CD4-positive, alpha-beta memory T cell (primary cell): ENCODE results near the gene ARMC3. TPM values are rescaled to one million over a fixed set of nuclear protein-coding genes. Genes with fewer than 3 reads are reported as not detected.

Source experiments
- CTCF ChIA-PET: fragments of 350-600 bp; sonication (Branson Sonifier 250); formaldehyde crosslinking; loops from one replicate; lab custom pipeline; 2021; ENCODE audit warnings: inconsistent platforms; ENCODE audit not compliant: partially characterized antibody; lab: Charles Lee
- POLR2A ChIA-PET: fragments of 350-600 bp; sonication (Branson Sonifier 250); formaldehyde crosslinking; loops from one replicate; lab custom pipeline; 2021; ENCODE audit not compliant: partially characterized antibody; lab: Charles Lee
- DNase-seq, 5 donors: peaks; one replicate each; pipeline versions ENCODE4 v3.0.0 to v3.0.0-alpha.2; 2020 to 2022; ENCODE audit warnings: mixed read lengths in 1 of 5
- H3K27ac ChIP-seq: one replicate; pipeline ENCODE4 v1.7.0; 2013; ENCODE audit warnings: low read depth, low read length
- H3K27me3 ChIP-seq: 2 replicates; pipeline ENCODE4 v1.7.0; 2013; ENCODE audit warnings: mild to moderate bottlenecking, low read length, moderate library complexity; ENCODE audit not compliant: insufficient read depth
- H3K36me3 ChIP-seq: 2 replicates; pipeline ENCODE4 v1.7.0; 2013; ENCODE audit warnings: mild to moderate bottlenecking, low read length, moderate library complexity; ENCODE audit not compliant: insufficient read depth
- H3K4me1 ChIP-seq: 2 replicates; pipeline ENCODE4 v1.7.0; 2013; ENCODE audit warnings: mild to moderate bottlenecking, low read length, moderate library complexity; ENCODE audit not compliant: insufficient read depth
- H3K4me3 ChIP-seq, 2 donors: one replicate each; pipeline ENCODE4 v1.7.0; 2013; ENCODE audit warnings: low read length in 2 of 2, mild to moderate bottlenecking in 1 of 2
- H3K9me3 ChIP-seq, 2 donors: one replicate each; pipeline ENCODE4 v1.7.0; 2013; ENCODE audit warnings: low read length in 2 of 2, control low read depth in 1 of 2; ENCODE audit not compliant: control insufficient read depth in 1 of 2
- H3K27ac Mint-ChIP-seq, 7 donors: one replicate each; pipeline ENCODE4 v1.8.0; 2020 to 2021; ENCODE audit warnings: mixed read lengths in 7 of 7, mild to moderate bottlenecking in 6 of 7, inconsistent platforms in 3 of 7, moderate library complexity in 3 of 7
- H3K27me3 Mint-ChIP-seq, 2 donors: one replicate each; pipeline ENCODE4 v1.8.0; 2020 to 2021; ENCODE audit warnings: mixed read lengths in 2 of 2
- H3K36me3 Mint-ChIP-seq, 2 donors: one replicate each; pipeline ENCODE4 v1.8.0; 2020 to 2021; ENCODE audit warnings: mixed read lengths in 2 of 2, inconsistent platforms in 1 of 2, mild to moderate bottlenecking in 1 of 2
- H3K4me1 Mint-ChIP-seq, 4 donors: one replicate each; pipeline ENCODE4 v1.8.0; 2020 to 2021; ENCODE audit warnings: mixed read lengths in 4 of 4, mild to moderate bottlenecking in 1 of 4
- H3K4me3 Mint-ChIP-seq, 8 donors: one replicate each; pipeline ENCODE4 v1.8.0; 2020 to 2021; ENCODE audit warnings: mixed read lengths in 8 of 8, mild to moderate bottlenecking in 7 of 8, moderate library complexity in 6 of 8, inconsistent platforms in 3 of 8
- H3K9me3 Mint-ChIP-seq, 8 donors: one replicate each; pipeline ENCODE4 v1.8.0; 2020 to 2021; ENCODE audit warnings: mixed read lengths in 8 of 8, mild to moderate bottlenecking in 5 of 8, inconsistent platforms in 3 of 8, moderate library complexity in 1 of 8
- intact Hi-C: fragments of 100-400 bp; cut with micrococcal nuclease; formaldehyde crosslinking; loops from one replicate; pipeline ENCODE4 v1.15.1; 2023
- polyA plus RNA-seq, 2 donors: library from polyadenylated mRNA; unstranded; fragments of 300-500 nt; fragmentation: Illumina TruSeq; gene quantifications; one replicate each; pipeline ENCODE4 v1.2.3, GENCODE V29; 2021
- total RNA-seq, 2 experiments: library from RNA; stranded (reverse); gene quantifications; one replicate each; pipeline ENCODE4 v1.2.3, GENCODE V29; 2021

Gene ARMC3
- total and polyA plus RNA-seq, 4 experiments from 2014 or later, result not detected

- no peaks in the 10 kb centered on the region for H3K4me1 ChIP-seq
- intact Hi-C loops, result no loop called here
- CTCF ChIA-PET, result no interaction called here
- H3K27me3 ChIP-seq, result no peaks in the 10 kb centered on the region
- no peak overlapping the region for H3K4me3 Mint-ChIP-seq
- DNase-seq, result no peak
- no peak overlapping the region for H3K4me3 ChIP-seq
- H3K9me3 Mint-ChIP-seq, result peaks cover 0 to 5% (median 0%) of the 10 kb centered on the region in 8 donors
- H3K36me3 Mint-ChIP-seq, result no peaks in the 10 kb centered on the region
- H3K27ac ChIP-seq, result no peak overlapping the region
- no peaks in the 10 kb centered on the region for H3K36me3 ChIP-seq
- POLR2A ChIA-PET, result no interaction called here
- peaks cover 22 to 41% of the 10 kb centered on the region in 2 donors for H3K27me3 Mint-ChIP-seq
- H3K27ac Mint-ChIP-seq, result no peak overlapping the region
- no peaks in the 10 kb centered on the region for H3K4me1 Mint-ChIP-seq
- no peaks in the 10 kb centered on the region for H3K9me3 ChIP-seq
Observed at GRCh38 chr10:23081221-23081750, 153.4 kb downstream of the ARMC3 start.

GRCh38 chr10:23081891-23082290 lies 154.0 kb downstream of the ARMC3 start:
- no peaks in the 10 kb centered on the region for H3K4me1 Mint-ChIP-seq
- Histone ChIP-seq H3K27ac (no peak overlapping the region), H3K4me3 (no peak overlapping the region), H3K4me1 (no peaks in the 10 kb centered on the region), H3K36me3 (no peaks in the 10 kb centered on the region), H3K27me3 (no peaks in the 10 kb centered on the region), H3K9me3 (no peaks in the 10 kb centered on the region)
- DNase-seq, result no peak
- H3K27ac Mint-ChIP-seq, result no peak overlapping the region
- H3K27me3 Mint-ChIP-seq, result peaks cover 22 to 37% of the 10 kb centered on the region in 2 donors
- ChIA-PET CTCF (no interaction called here), POLR2A (no interaction called here)
- H3K4me3 Mint-ChIP-seq, result no peak overlapping the region
- peaks cover 0 to 5% (median 0%) of the 10 kb centered on the region in 8 donors for H3K9me3 Mint-ChIP-seq
- intact Hi-C loops, result no loop called here
- no peaks in the 10 kb centered on the region for H3K36me3 Mint-ChIP-seq

Other genes with a start within 250 kb of the ARMC3 start
- gene PIP4K2A, start 213.5 kb upstream of the ARMC3 start, total RNA-seq, result 100 to 1,000 TPM; 171 to 179 TPM
- gene PIP4K2A, start 213.5 kb upstream of the ARMC3 start, polyA plus RNA-seq, result 10 to 100 TPM; 33.4 to 87.0 TPM
- gene MSRB2, start 167.5 kb downstream of the ARMC3 start, total RNA-seq, result 1 to 10 TPM; 5.3 to 7.1 TPM
- 10 to 100 TPM; 10.7 to 13.0 TPM for gene MSRB2, start 167.5 kb downstream of the ARMC3 start, polyA plus RNA-seq